DMS 273 treated with DMSO at 0.1 percent for 48 hours (cell line): ENCODE measurements around the gene LRCH3.

Experiments used
- DNase-seq: peaks from one replicate; lab custom pipeline; 2025; lab: John Stamatoyannopoulos, UW

Gene LRCH3

DNA sequence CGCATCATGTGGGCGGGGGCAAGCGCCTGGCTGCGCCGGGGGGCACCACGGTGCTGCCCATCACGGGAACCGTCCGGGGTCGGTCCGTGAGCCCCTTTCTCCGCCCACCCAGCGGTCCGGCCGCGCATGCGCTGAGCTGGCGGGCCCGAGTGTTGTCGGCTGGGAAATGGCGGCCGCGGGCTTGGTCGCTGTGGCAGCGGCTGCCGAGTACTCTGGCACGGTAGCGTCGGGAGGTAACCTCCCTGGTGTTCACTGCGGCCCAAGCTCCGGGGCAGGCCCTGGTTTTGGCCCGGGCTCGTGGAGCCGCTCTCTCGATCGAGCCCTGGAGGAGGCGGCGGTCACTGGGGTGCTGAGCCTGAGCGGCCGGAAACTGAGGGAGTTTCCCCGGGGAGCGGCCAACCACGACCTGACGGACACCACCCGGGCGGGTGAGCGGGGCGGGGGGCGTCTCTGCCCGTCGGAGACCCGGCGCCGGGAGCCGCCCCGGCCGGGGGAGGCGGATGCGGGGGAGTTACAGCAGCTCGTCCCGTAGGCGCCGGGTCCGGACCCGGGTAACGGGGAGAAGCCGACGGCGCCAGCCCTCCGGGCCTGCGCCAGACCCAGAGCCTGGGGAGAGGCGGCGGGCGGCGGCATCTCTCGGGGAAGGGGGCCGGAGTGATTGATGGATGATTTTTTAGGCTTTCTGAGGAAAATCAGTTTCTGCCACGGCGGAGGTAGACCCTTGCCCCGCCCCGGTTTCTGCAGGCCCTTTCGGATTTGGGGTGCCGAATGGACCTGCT is at the start of gene LRCH3:
LRCH3 (plus strand) TSS at position 142 of the 779 bp plus-strand sequence; CDS start at position 167, 25 bp downstream.
- DNase-seq, result peak; percentile 57

GRCh38 chr3:197742787-197743186 is 48.3 kb upstream of the LRCH3 start:
- DNase-seq, result no peak

GRCh38 chr3:197746209-197746608 is 44.8 kb upstream of the LRCH3 start:
- DNase-seq, result no peak

DNA sequence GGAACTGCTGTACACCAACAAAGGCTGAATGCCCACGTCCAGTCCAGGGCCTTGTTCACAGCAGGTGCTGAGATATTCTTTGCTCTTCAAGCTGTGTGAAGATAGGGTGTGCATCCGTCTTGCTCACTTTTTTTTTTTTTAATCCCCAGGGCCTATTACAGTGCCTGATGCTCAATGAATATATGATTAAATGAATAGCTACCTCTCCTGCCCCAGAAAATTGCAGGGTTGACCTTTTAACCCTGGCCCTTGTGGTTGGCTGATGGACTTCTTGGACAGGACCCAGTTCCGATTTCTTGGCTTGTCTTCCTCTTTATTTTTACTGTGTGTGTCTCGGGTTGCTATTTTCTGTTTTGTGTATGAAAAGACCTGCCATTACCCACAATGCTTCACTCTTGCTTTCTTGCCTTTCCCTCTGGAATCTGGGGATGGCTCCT is 44.2 kb upstream of the LRCH3 start:
- no peak for DNase-seq

- DNase-seq, result no peak
Observed at GRCh38 chr3:197748597-197749314, 42.3 kb upstream of the LRCH3 start.

DNA sequence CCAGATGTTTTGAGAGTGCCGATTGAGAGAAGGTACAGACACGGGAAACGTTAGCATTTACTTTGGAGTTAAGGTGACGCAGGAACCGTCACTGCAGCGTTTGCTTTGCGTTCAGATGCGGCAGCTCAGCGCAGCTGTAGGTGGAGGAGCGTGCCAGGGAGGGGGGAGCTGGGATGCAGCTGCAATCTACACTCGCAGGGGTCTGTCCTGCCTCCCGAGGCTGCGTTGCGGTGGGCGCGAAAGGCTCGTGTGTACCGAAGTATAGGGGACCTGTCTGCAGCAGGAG is 41.8 kb upstream of the LRCH3 start:
- no peak for DNase-seq

- DNase-seq, result peak; percentile 64
Observed at GRCh38 chr3:197749601-197750395, 41.3 kb upstream of the LRCH3 start, which contains the start of gene FYTTD1. FYTTD1 (plus strand) TSS chr3:197749883; CDS start chr3:197749972, 89 bp downstream.

GRCh38 chr3:197750396-197750831 is 40.6 kb upstream of the LRCH3 start:
- peak; percentile 39 for DNase-seq

- DNase-seq, result no peak
Observed at GRCh38 chr3:197750858-197751737, 40.0 kb upstream of the LRCH3 start.

DNA sequence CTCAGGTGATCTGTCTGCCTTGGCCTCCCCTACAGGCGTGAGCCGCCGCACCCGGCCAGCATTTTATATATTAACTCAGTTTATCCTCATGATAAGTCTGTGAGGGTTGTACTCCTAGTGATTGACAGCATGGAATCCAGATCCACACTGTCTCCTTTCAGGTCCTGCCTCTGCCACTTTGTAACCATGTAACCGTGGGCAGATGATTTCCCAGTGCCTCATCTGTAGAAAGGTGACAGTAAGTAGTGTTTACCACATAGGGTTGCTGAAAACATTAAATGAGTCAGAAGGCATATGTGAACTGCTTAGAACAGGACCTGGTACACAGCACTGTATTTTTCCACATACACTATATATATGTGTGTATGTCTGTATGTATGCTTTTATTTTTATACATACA is 38.9 kb upstream of the LRCH3 start:
- DNase-seq, result no peak

DNA sequence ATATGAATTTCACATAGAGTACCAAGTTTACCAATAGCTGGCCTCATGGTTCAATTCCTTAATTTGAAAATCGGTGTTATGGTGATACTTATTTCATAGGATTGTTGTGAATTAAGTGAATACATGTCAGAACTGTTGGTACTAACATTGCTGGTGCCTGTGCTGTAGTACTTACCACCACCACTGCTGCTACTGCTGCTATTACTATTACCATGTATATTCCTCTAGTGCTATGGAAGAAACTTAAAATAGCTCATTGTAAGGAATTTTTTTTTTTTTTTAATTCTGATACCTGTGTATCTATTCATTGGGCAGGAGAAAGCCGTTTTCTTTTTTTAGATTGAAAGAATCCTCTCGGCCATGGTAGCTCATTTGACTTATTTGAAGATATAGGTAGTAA is 37.8 kb upstream of the LRCH3 start:
- DNase-seq, result no peak

DNA sequence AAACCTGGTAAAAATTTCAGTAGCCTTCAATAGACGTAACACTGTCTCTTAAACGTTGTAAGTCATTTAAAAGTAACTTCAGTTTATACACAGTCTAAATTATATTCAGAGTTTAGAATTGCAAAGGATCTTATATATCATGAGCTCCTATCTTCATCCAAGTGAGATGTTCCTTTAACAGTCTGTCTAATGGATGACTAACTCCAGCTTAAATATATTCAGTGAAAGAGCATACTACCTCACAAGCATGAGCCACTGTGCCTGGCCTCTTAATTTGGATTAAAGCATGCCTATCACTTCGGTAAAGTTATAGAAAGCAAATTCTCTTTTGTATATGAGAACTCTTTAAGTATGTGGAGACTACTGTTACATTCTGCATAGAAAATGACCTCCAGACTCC is 34.4 kb upstream of the LRCH3 start:
- DNase-seq, result no peak

DNA sequence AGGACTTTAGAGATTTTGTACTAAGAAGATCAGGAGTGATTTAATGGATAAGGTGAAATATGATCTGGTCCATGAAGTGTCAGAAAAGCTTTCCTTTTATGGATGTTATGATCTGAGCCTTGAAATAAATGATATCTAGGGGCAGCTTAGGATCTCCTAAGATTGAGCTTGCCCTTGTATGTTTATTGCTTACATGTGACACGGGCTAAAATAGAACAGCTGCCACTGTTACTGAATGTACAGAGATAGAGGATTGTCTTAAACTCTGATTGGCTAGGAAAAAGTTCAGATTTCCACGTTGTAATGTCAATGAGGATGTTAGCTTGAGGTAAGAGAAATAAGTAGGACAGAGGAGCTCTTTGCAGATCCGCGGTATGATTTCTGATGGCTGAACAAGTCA is 32.5 kb upstream of the LRCH3 start:
- DNase-seq, result no peak

DNA sequence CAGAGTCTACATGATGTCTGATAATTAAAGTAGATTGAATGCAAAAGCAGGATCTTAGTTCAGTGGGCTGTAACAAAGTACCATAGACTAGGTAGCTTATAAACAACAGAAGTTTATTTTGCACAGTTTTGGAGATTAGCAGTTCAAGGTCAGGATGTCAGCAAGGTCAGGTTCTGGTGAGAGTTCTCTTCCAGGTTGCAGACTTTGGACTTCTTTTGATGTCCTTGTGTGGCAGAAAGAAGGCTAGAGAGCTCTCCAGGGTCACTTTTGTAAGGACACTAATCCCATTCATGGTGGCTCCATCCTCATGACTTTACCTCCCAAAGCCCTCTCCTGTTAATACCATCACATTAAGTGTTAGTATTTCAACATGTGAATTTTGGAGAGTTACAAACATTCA is 29.3 kb upstream of the LRCH3 start:
- no peak for DNase-seq

GRCh38 chr3:197775317-197775716 is 15.7 kb upstream of the LRCH3 start:
- DNase-seq, result no peak

- no peak for DNase-seq
Observed at GRCh38 chr3:197782230-197782629, 8.8 kb upstream of the LRCH3 start.

DNA sequence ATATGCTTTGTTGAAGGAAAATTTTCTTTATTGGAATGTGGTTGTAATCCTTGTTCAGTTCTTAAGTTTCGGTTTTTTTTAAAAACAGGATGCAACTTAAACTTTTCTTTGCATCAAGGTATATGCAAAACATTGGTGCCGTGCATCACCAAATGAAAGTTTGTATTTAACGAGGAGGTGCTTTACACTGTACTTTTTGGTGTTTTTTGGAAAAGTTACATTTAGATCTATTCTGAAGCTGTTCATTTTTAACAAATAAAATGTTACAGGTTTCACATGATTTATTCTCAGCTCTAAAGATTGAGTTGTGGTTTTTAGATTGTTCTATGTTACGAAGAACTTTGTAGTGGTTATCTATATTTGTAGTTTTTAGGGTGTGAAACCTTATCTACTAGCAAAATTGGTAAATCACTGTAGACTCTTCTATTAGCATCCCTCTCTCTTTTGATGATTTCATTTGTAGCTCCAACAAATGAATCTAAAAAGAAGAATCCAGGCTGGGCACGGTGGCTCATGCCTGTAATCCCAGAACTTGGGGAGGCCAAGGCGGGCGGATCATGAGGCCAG is 7.0 kb upstream of the LRCH3 start:
- no peak for DNase-seq

GRCh38 chr3:197787412-197787811 is 3.6 kb upstream of the LRCH3 start:
- no peak for DNase-seq

DNA sequence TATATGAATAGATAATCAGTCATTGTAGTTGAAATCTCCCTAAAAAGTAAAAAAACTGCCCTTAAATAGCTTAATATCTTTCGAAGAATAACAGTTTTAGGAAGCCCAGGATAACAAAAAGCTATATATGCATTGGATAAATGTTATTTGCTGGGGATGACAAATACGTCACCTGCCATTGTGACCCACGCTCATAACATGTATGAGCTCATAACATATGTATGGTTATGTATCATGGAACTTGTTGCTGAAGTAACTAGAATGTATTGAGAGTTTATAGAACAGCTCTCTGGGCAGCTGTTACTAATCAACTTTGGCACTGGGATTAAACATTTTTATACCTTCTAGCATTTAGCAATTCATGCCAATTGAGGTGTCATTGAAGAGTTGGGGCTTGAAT is 1.7 kb upstream of the LRCH3 start:
- no peak for DNase-seq

DNA sequence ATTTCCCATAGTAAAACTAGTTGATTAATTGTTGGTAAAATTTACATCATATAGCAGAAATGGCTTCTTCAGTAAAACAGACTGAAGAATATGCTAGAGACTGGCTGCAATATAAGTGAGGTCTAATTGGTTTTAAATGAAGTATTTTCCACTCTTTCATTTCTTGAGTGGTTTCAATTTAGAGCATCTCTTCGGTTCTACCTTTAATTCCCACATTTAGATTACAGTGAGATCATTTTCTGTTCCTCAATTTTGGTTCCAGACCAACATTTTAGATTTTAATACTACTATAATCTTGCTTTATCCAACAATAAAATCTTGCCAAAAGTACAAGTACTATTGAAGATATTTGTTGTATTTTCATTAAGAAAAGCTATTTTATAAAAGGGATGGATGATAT is 1.0 kb upstream of the LRCH3 start:
- no peak for DNase-seq

DNA sequence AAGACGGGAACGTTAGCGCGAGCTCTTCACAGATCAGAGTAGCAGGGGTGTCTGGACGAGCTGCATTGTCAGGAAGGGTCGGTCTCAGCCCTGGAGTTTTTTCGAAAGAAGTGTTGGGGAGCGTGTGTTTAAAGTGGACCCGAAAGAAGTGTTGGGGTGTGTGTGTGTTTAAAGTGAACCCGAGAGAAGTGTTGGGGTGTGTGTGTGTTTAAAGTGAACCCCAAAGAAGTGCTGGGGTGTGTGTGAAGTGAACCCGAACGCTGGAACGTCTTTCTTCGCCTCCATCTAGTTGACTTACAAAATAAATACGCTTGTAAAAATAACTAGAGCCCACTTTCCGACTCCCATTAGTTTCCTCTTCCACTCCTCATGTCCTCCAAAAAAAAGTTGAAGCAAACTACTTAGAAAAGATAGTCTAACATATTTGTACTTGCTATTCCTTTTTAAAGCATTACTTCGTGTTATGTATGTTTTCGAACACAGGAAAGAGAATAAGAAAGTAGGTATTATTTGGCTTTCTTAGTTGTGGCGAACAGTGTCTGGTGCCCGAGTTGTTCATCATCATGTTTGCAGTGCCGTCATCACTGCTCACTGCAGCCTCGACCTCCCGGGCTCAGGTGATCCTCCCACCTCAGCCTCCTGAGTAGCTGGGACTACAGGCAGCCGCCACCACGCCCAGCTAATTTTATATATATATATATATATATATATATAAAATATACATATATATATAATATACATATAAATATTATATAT is 1.0 kb downstream of the LRCH3 start:
- DNase-seq, result no peak
